ENCODE data around the gene GNAZ.

GNAZ gene

GRCh38 chr22:23095733-23096342 lies 25.5 kb downstream of the GNAZ start:
- no peak for DNase-seq

DNA sequence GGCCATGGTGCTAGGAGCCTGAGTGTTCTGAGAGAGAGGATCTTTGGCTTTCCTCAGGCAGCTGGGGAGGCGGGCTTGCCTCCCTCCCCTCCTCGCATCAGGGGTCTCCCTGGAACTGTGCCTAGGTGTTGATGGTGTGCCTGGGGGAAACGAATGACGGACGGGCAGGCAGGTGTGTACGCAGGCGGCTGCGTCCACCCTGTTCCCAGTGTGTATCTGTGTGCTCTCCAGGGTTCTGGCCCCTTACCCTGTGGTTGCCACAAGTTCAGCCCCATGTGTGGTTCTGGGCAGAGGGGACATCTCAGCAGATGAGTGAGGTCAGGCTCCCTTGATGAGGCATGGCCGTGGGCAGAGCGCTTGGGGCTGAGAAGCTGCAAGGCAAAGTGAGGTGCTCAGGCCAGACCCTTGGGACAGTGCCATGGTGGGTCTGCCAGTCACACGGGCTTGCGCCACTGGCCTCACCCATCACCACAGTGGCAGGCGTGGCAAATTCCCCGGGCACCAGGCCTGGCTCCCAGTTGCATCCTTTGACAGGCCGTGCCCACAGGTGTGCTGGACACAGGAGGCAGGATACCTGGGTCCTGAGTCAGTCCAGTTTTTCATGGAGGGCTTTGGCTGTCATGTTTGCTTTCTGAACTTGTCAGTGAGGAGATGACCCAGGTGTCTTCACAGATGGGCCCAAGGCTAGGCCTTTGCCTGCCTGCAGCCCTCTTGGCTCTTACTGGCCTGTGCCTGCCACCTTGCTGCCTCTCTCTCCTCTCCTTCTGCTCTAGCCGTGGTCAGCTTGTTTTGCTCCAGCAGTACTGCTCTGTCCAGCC lies 27.3 kb downstream of the GNAZ start:
- DNase-seq, result no peak

DNA sequence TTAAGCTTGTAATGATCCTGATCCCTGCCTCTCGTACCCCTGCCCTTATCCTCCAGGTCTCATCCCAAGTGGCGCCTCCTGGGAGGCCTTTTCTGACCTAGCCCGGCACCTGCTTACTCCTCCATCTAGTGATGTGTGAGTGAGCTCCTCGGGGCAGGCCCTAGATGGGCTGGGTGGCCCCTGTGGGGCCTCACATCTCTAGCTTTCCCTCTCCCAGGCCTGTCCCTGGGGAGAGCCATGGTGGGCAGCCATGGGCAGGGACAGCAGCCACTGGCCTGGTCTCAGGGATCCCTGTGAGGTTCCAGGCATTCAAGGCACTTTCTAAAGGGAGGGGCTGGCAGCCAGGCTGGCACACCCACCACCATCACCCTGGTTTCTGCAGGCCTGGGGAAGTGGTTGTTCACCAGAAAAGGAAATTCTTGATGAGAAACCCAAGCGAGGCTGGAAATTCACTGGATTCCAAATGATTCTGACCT lies 27.9 kb downstream of the GNAZ start:
- no peak for DNase-seq

- no peak for DNase-seq
These were observed 28.6 kb downstream of the GNAZ start for GRCh38 chr22:23098718-23099530.

- no peak for DNase-seq
These were observed 29.1 kb downstream of the GNAZ start for GRCh38 chr22:23099531-23099804.

GRCh38 chr22:23100124-23100801 lies 29.9 kb downstream of the GNAZ start:
- DNase-seq, result no peak

DNA sequence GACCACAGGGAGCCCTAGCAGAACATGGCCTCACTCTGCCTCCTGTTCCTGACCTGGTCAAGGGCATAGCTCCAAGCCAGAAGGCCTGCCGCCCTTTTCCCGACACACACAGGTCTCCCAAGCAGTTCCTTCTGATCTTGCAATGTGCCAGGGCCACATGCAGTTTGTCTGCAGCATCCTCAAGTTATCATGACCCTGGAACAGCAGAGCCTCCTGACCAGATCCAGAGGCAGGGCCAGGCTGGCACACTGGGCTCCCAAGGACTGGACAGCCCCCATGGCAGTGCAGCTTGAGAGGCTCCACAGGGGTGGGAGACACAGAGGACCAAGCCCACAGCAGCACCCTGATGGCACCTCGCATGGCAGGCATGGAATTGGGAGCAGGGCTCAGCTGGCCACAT lies 31.2 kb downstream of the GNAZ start:
- no peak for DNase-seq

- DNase-seq, result no peak
These were observed 31.8 kb downstream of the GNAZ start for GRCh38 chr22:23102002-23102655.

- DNase-seq, result no peak
These were observed 32.5 kb downstream of the GNAZ start for GRCh38 chr22:23102776-23103175.

DNA sequence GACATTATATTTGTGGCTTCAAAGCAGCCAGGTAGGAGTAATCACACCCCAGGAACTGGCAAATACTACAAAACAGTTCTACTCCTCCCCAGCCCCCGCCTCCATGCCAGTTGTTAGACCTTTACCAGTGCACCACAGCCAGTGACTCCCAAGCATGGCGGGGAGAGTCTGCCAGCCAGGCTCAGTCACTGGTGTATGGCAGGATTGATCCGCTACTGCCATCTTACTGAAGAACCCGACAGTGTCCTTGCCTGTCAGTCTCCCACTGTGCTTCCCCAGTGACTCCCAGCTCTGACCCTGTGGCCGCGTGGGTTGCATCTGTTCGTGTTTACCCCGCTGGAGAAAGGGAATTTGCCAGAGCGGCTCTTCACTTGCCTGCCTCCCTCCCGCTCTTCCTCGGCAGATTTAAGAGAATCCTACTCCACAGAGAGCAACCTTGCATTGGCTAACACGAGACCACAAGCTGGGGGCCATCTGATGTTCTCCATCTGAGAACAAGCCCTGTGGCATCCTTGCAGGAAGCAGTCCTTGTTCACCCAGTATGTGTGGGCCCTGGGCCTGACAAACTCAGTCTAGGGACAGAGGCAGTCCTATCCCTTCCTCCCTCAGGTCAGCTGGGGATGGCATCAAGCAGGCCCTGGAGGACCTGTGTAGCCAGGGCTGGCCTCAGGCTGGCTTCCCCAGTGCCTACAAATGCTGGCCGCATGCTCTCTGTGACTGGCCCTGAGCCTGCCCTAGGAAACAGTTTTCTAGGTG lies 33.1 kb downstream of the GNAZ start:
- no peak for DNase-seq

DNA sequence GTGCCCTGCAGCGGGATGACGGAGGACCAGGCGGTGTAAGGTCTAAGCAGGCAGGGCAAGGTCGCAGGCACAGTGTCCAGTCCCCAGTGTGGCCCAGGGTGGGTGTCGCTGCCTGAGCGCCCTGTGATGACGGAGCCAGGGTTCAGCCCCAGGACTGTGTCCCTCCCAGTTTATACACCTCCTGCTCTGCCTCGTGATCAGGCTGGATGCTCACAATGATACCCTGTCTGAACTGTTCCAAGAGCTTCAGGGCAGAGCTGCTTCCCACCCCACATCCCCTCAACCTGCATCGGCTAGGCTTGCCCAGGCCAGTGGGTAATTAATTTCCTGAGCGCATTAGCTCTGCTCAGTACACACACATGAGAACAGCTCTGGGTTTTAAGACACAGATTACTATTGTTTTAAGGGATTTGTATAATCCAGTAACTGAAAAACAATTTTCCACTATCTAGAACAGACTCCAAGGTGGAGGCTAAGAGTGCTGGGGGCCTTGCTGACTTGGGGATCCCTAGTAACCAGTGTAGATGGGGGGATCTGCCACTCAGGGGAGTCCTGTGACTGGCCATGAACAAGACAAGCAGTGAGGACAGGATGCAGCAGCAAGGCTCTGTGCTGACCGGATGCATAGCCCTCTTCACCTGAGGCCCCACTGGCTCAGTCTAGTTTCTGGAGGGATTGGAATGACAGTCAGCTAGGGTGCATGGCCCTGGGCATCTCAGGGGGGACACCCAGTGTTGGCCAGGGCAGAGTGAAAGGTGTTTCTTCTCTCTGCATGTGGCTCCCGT lies 34.1 kb downstream of the GNAZ start:
- DNase-seq, result no peak

DNA sequence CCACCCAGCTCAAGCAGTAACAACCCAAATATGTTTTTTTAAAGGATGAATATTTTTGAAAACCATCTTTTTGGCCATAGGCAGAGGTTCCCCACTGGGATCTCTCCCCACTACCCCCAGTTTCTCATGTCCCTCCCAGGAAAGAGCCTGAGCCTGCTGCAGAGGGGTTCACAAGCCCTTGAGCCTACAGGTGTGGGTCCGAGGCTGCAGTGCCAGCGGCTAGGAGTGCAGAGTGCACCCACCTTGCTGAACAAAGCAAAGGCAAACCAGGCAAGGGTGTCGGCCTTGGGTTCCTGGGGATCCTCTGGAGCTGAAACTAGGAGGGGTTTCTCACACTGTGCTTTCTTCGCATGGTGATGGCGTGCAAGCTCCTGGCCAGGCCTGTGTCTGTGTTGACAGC lies 35.0 kb downstream of the GNAZ start:
- no peak for DNase-seq

GRCh38 chr22:23105919-23106318 lies 35.6 kb downstream of the GNAZ start:
- no peak for DNase-seq

DNA sequence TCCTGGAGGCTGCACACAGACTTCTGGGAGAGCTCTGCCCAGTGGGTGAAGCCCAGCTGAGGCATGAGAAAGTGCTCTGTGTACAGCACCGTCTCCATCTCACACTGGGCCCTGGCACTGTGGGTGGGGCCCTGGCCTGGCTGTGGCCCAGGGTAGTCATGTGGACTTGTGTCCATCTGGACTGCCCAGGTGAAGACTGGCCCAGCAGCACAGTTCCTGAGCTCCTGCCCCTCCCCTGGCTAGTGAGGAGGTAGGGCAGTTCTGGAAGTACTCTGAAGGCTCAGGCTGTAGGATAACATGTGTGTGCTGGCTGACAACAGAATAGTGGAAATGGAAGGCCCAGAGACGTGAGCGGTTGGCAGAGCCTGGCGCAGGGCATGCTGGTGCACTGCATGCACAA lies 36.0 kb downstream of the GNAZ start:
- DNase-seq, result no peak

- DNase-seq, result no peak
These were observed 36.6 kb downstream of the GNAZ start for GRCh38 chr22:23106906-23107367.

- no peak for DNase-seq
These were observed 37.3 kb downstream of the GNAZ start for GRCh38 chr22:23107487-23108248.

DNA sequence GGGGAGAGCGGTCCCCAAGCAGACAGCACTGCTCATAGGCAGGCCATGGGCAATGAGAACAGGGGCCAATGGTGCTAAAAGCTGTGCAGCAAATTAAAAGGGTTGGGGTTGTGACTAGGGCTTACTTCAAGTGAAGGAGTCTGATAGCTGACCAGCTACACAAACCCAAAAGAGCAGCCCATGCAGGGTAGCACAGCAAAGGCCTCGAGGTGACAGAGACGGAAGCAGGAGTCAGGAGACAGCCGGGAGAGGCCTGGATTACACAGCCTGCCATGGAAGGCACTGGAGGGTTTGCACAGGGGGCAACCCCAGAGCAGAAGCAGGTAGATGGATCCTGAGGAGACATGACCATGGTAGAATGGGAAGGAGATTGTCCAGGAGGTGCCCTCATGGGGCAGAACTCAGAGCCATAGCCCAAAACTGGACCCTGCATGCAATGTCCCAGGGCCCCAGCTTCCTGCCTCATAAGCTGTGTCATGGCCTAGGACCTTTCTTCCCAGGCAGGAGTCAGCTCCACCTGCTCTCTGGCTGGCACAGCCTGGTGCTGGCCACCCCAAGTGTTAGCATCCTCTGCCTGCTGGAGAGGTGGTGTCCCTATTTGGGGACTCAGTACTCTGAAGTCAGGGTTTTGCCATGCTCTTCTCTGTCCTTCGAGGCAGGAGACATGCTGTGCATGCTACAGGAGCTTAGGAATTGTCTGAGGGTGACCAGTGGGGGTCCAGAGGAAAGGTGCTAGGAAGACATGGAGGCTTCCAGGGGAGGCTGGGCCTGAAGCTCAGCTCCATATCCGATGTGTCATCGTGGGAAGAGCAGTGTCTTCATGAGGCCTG lies 38.1 kb downstream of the GNAZ start:
- DNase-seq, result no peak

DNA sequence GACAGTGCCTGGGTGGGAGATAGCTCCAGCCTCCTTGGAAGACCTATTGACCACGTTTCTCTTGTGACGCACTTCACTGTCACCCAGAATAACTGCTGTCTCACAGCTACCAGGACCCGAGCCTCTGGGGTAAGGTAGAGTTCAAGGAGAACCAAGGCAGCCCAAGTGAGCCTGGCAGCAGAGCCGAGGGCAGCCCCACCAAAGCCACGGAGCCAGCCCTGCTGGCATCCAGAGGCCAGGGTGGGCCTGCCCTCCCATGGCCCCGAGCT lies 38.7 kb downstream of the GNAZ start:
- DNase-seq, result no peak

DNA sequence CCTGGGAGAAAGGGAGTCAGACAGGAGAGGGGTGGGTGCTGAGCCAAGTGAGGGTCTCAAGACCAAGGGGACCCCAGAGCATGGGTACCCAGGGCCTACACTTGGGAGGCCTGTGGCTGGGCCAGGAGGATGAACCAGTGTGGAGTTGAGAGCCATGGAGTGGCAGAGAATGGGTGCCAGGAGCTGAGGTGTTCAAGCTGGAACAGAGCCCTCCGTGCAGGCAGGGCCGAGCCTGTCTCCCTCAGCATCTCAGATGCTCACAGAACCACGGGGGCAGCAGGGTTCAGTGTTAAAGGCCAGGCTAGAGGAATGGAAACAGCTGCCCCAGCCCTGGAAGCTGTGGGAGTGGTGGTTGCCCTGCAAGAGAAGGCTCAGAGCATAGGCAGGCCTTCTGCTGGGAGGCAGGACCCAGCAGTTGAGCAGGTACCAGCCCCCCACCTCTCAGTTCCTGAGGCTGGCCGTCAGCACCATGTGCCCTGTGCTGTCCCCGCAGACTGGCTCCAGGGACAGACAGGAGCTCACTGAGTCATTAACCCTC lies 39.2 kb downstream of the GNAZ start:
- no peak for DNase-seq
